HG03045 (cell line): Measurements from ENCODE around the gene MKKS.

Source experiments
- ATAC-seq: cut with Tn5 transposase; IDR thresholded peaks from one replicate; pipeline ENCODE4 v1.9.1; 2021; ENCODE audit warnings: mild to moderate bottlenecking, moderate library complexity; ENCODE audit not compliant: unreplicated experiment

The MKKS gene

DNA sequence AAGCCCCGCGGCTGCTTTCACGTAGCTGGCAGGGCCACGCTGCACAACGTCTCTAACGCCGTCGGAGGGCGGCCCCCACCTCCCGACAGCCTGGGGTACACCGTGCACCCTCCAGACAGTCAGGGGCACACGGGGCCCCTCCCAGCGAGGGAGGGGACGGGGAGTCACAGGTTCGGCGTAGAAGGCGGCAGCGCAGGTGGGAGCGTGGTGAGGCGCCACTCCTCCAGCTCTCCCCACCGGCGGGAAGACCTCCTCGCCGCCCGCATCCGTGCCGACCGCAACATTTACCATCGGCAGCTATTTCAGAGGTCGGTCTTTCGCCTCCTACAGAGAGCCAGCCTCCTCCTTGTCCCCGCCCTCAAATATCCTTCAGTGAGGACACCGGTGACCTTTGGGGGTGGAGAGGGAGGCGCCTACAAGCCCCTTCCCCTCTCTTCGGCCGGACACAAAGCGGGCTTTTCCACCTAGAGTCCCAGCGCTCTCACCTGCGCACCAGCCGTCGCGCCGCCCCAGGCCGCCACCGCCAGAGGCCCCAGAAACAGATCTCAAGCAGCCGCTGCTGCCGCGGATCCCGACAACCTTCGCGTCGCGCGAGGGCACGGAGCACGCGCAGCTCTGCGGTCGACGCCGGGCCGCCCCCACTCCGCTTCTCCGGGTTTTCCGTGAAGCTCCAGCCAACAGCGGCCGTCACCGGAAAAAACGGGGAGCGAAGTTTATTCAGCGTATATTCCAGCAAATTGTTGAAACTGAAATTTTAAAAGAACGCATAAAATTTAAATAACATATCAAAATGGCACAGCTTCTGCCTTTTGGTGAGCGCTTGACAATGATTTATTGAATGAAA is at the start of gene MKKS:
Gene MKKS, minus strand, starts transcription at position 600 of the 844 bp plus-strand sequence. CDS start 20,708 bp downstream, outside the sequence.
- peak; percentile 69 for ATAC-seq

GRCh38 chr20:10483691-10484090 is 49.7 kb upstream of the MKKS start:
- ATAC-seq: no peak

DNA sequence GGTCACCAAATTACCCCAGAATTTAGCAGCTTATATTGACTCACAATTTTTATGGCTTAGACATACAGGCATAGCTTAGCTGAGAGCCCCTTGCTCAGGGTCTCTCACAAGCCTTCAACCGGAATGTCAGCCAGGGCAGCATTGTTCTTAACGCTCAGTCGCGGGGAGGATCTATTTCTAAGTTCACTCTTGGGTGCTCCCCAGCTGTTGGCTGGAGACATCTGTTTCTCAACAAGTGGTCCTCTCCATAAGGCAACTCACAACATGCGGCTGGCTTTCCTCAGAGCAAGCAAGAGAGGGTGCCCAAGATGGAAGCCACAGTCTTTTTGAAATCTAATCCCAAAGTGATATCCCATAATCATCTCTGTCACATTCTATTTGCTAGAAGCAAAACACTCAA is 47.7 kb upstream of the MKKS start:
- ATAC-seq: no peak

DNA sequence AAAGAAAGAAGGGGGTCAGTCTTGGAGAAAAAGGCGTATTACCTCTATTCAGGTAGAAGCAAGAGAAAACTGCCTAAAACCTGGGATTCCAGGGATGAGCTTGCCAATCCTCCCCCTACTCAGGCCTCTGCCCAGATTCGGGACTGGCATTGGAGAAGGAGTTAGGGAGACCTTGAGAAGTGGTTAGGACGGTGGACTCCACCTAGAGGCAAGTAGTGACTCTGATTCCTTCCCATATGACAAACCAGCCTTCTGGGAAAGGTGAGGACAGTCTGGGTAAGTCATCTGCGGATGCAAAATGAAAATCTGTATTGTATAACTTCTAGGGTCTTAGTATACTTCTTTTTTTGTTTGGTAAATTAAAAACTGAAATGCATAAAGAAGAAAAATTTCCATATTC is 44.9 kb upstream of the MKKS start:
- no peak for ATAC-seq

DNA sequence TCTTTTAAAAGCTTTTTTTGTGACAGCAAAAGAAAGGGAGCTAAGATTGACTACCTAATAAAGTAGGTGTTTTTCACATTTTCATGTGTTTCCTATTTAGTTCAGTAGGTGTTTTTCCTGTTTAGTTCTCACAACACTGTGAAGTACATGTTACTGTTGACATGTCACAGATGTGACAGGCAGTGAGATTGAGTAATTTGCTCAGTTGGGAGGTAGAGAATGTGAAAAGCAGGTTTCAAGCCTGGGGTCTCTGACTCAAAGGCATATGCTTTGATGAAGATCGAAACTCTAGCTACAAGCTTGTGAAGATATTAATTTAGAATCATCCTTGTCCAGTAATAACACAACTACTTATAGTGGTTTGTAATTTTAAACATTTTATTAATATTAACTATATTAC is 44.2 kb upstream of the MKKS start:
- ATAC-seq: peak; percentile 72

- ATAC-seq: peak; percentile 77
Observed at GRCh38 chr20:10476319-10476724, 42.3 kb upstream of the MKKS start.

- no peak for ATAC-seq
Observed at GRCh38 chr20:10475225-10475624, 41.2 kb upstream of the MKKS start.

DNA sequence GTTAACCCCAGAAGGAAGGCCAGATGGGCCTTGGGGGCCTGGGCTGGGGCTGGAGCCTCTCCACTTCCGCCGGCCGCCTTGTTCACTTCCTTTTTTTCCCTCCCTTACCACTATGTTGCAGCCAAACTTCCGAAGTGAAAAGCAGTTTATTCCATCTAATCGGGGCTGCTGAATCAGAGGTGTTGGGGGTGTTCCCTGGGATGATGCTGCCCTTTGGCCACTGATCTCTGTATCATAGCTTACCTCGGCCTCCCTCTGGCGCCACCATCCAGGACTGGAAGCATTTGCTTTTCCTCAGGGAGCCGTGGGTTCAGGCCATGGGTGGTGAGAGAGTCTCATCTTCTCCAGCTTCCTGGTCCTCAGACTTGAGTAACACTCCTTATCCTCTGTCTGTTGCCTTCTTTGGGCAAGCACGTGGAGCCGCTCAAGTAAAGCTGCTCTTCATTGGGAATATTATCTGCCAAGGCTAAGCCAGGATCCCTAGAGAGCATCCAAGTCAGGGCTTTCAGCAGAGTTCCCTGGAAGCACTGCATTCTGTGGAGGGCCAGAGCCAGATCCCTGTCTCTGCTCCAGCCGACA is 40.7 kb upstream of the MKKS start:
- ATAC-seq: no peak

DNA sequence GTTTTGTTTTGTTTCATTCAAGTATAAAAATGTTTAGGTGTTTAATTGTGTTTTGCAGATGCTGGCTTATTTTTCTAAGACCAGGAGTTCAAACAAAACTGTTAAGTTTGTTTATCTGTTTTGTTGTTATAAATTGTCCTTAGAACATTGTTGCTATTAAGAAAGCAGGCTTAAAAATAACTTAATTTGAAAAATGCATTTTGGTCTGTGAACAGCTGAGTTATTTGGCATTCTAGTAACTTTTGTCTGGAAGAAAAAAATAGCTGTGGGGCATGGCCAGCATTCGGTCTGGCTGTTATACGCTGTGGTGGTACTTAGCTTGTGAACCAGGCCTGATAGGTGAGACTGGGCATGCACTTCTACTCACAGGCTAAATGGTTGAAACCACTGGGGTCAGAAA is 38.8 kb upstream of the MKKS start:
- ATAC-seq: no peak

- no peak for ATAC-seq
Observed at GRCh38 chr20:10470276-10470675, 36.3 kb upstream of the MKKS start.

- ATAC-seq: no peak
Observed at GRCh38 chr20:10469599-10469998, 35.6 kb upstream of the MKKS start.

GRCh38 chr20:10469056-10469455 is 35.0 kb upstream of the MKKS start:
- no peak for ATAC-seq

GRCh38 chr20:10468340-10468845 is 34.4 kb upstream of the MKKS start:
- ATAC-seq: no peak

- no peak for ATAC-seq
Observed at GRCh38 chr20:10467681-10468339, 33.8 kb upstream of the MKKS start.

DNA sequence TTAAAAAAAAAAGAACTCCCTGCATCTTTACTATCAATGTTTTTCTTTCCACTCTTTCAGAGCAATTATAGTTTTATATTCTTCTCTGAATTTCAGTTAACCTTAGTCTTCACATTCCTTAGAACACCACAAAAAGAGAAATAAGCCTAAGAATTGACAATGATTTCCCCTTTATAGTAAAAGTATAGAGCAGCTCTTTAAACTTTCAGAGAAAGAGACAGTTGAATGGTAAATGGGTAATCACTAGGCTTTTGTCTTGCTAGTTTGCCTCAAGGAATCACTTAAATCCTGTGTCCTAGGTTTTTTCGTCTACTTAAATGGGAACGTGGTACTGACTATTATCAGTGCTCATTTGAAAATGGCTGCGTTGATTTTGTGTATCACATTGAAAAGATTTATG is 32.8 kb upstream of the MKKS start:
- no peak for ATAC-seq

DNA sequence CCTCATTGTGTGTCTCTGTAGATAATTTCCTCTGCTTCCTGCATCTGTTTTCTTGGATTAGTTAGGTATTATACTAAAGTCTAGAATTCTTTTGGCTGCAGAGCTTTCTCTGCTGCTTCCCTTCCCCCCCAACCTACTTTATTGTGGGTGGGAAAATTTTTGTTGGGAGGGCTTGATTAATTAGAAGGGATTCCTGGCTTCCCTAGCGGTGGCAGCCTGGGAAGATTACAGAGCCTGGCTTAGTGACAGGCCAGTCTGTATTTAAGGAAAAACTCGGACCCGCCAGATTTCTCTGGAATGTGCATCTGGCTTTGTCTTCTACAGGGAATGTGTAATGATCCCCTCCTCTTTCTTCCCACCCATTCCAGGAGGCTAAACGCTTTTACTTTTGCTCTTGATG is 32.3 kb upstream of the MKKS start:
- no peak for ATAC-seq

DNA sequence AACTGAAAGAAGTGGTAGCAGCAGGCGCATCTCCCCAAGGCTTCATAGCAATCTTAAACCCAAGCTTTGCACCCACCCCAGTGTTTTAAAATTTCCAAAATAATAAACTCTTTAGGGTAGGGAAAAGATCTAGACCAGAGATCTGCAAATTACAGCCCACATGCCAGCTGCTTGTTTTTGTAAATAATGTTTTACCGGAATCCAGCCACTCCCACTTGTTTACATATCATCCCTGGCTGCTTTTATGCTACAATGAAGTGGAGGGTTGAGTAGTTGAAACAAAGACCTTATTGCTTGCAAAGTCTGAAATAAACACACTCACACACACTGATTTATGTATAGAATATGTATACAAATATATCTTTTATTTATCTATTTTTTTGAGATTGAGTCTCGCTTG is 31.1 kb upstream of the MKKS start:
- no peak for ATAC-seq

DNA sequence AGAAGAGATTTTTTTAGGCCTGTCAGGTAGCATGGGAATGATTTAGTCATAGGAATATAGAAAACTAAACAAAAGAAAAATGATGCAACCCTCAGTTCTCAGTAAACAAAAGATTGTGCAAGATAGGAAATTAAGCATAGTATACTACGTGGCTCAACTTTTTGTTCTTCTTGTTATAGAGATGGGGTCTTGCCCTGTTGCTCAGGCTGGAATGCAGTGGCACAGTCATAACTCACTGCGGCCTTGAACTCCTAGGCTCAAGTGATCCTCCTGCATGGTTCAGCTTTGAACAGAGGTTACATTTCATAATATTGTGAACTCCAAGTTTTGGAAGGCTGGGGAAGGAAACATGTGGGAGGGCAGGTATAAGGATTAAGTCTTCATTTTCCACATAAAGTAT is 29.6 kb upstream of the MKKS start:
- no peak for ATAC-seq

GRCh38 chr20:10462516-10462915 is 28.5 kb upstream of the MKKS start:
- no peak for ATAC-seq

GRCh38 chr20:10461495-10461894 is 27.5 kb upstream of the MKKS start:
- ATAC-seq: no peak

GRCh38 chr20:10454151-10454750 is 20.2 kb upstream of the MKKS start:
- ATAC-seq: no peak
